WTC11 (cell line): Measurements from ENCODE around the gene MRM3. TPM values are rescaled to one million over a fixed set of nuclear protein-coding genes. Genes with fewer than 3 reads are reported as not detected.
"Not testable (repeated sequence)": the region's sequence is repeated elsewhere in the genome, so short reads cannot be mapped to it uniquely, and the experiment has no call there.

ENCODE experiments used
- ATAC-seq: fragments of 200-7000 bp; cut with Tn5 transposase; 2 replicates; pipeline ENCODE4 v1.10.0; 2021; ENCODE audit warnings: mild to moderate bottlenecking, moderate library complexity
- CTCF ChIA-PET: fragments of 300-600 bp; sonication (Branson Sonifier 250); formaldehyde crosslinking; loops from one replicate; lab custom pipeline; 2021; ENCODE audit warnings: antibody characterized with exemption; lab: Charles Lee
- POLR2A ChIA-PET: fragments of 350-600 bp; sonication (Branson Sonifier 250); formaldehyde crosslinking; loops from one replicate; lab custom pipeline; 2021; ENCODE audit warnings: antibody characterized with exemption; lab: Charles Lee
- DNase-seq: peaks from one replicate; pipeline ENCODE4 v3.0.0; 2021; ENCODE audit warnings: low spot score
- H3K27ac Mint-ChIP-seq: 2 replicates; pipeline ENCODE4 v1.8.0; 2021; ENCODE audit warnings: mixed read lengths
- H3K27me3 Mint-ChIP-seq: 2 replicates; pipeline ENCODE4 v1.8.0; 2021; ENCODE audit warnings: low read depth, mild to moderate bottlenecking, moderate library complexity, mixed read lengths
- H3K36me3 Mint-ChIP-seq: 2 replicates; pipeline ENCODE4 v1.8.0; 2021; ENCODE audit warnings: mixed read lengths
- H3K4me1 Mint-ChIP-seq: 2 replicates; pipeline ENCODE4 v1.8.0; 2022; ENCODE audit warnings: mixed read lengths
- H3K4me3 Mint-ChIP-seq: 2 replicates; pipeline ENCODE4 v1.8.0; 2021; ENCODE audit warnings: mild to moderate bottlenecking, moderate library complexity, mixed read lengths
- H3K9me3 Mint-ChIP-seq: 2 replicates; pipeline ENCODE4 v1.8.0; 2021; ENCODE audit warnings: mixed read lengths
- ARID4B ChIP-seq: sonication (generic); formaldehyde crosslinking; IDR thresholded peaks from 2 replicates; pipeline ENCODE4 v1.8.0; 2023; ENCODE audit warnings: missing genetic modification reagents, mild to moderate bottlenecking, borderline replicate concordance
- CBFB ChIP-seq: sonication (generic); formaldehyde crosslinking; IDR thresholded peaks from 2 replicates; pipeline ENCODE4 v1.8.1; 2022; ENCODE audit warnings: mild to moderate bottlenecking, low read depth, missing genetic modification reagents
- CDX4 ChIP-seq: fragments of 250-450 bp; sonication (Bioruptor Pico); IDR thresholded peaks from 2 replicates; pipeline ENCODE4 v1.9.0; 2021; ENCODE audit warnings: moderate library complexity, mild to moderate bottlenecking, inconsistent platforms, borderline replicate concordance
- EMX1 ChIP-seq: fragments of 250-450 bp; sonication (Bioruptor Pico); IDR thresholded peaks from 2 replicates; pipeline ENCODE4 v1.8.0; 2021; ENCODE audit warnings: mild to moderate bottlenecking
- ETV6 ChIP-seq: sonication (generic); formaldehyde crosslinking; IDR thresholded peaks from 2 replicates; pipeline ENCODE4 v1.8.1; 2022; ENCODE audit warnings: mild to moderate bottlenecking, missing genetic modification reagents
- KAT7 ChIP-seq: sonication (generic); formaldehyde crosslinking; IDR thresholded peaks from 2 replicates; pipeline ENCODE4 v1.8.1; 2023; ENCODE audit warnings: missing genetic modification reagents, mild to moderate bottlenecking, borderline replicate concordance
- MAX ChIP-seq: sonication (generic); formaldehyde crosslinking; IDR thresholded peaks from 2 replicates; pipeline ENCODE4 v1.8.0; 2022; ENCODE audit warnings: mild to moderate bottlenecking, missing genetic modification reagents
- MLX ChIP-seq: sonication (generic); formaldehyde crosslinking; IDR thresholded peaks from 2 replicates; pipeline ENCODE4 v1.8.1; 2023; ENCODE audit warnings: mild to moderate bottlenecking, missing genetic modification reagents, moderate library complexity
- NFE2L1 ChIP-seq: sonication (generic); formaldehyde crosslinking; IDR thresholded peaks from 2 replicates; pipeline ENCODE4 v1.8.1; 2023; ENCODE audit warnings: missing genetic modification reagents
- NFYB ChIP-seq: sonication (generic); formaldehyde crosslinking; conservative IDR thresholded peaks from 2 replicates; pipeline ENCODE4 v1.8.0; 2022; ENCODE audit warnings: low read depth, missing genetic modification reagents
- PRDM15 ChIP-seq: sonication (generic); formaldehyde crosslinking; IDR thresholded peaks from 2 replicates; pipeline ENCODE4 v1.8.0; 2022; ENCODE audit warnings: missing genetic modification reagents
- RELA ChIP-seq: sonication (generic); formaldehyde crosslinking; IDR thresholded peaks from 2 replicates; pipeline ENCODE4 v1.8.1; 2022; ENCODE audit warnings: missing genetic modification reagents, mild to moderate bottlenecking, borderline replicate concordance
- RORB ChIP-seq: fragments of 250-450 bp; sonication (Bioruptor Pico); IDR thresholded peaks from 2 replicates; pipeline ENCODE4 v1.9.0; 2021; ENCODE audit warnings: mild to moderate bottlenecking
- USF2 ChIP-seq: sonication (generic); formaldehyde crosslinking; IDR thresholded peaks from 2 replicates; pipeline ENCODE4 v1.8.1; 2023; ENCODE audit warnings: mild to moderate bottlenecking, missing genetic modification reagents, moderate library complexity
- ZNF232 ChIP-seq: sonication (generic); formaldehyde crosslinking; IDR thresholded peaks from 2 replicates; pipeline ENCODE4 v1.8.0; 2022; ENCODE audit warnings: mild to moderate bottlenecking, missing genetic modification reagents
- ZNF263 ChIP-seq: sonication (generic); formaldehyde crosslinking; IDR thresholded peaks from 2 replicates; pipeline ENCODE4 v1.8.1; 2022; ENCODE audit warnings: low read depth, mild to moderate bottlenecking, moderate library complexity, missing genetic modification reagents
- ZNF317 ChIP-seq: sonication (generic); formaldehyde crosslinking; IDR thresholded peaks from 2 replicates; pipeline ENCODE4 v1.8.1; 2023; ENCODE audit warnings: low read depth, mild to moderate bottlenecking, moderate library complexity, missing genetic modification reagents, borderline replicate concordance
- total RNA-seq: library from RNA; stranded (reverse); gene quantifications from 3 replicates; pipeline ENCODE4 v1.2.3, GENCODE V29; 2021

Gene MRM3
- total RNA-seq, 1 experiment from 2014 or later, result 25.0 TPM

GRCh38 chr17:789931-790873 lies 8.0 kb downstream of the MRM3 start:
- H3K4me3 Mint-ChIP-seq, POLR2A ChIA-PET: not testable (repeated sequence)

GRCh38 chr17:790874-791247 lies 8.7 kb downstream of the MRM3 start:
- Mint-ChIP-seq H3K4me1 (peaks cover 15% of the 10 kb centered on the region), H3K36me3 (peaks cover 42% of the 10 kb centered on the region), H3K27ac (peak overlapping the region; percentile 21; the same call in 1 of the 2 replicates)
- peak; percentile 69 for TF ChIP-seq NFYB
- H3K27me3 Mint-ChIP-seq, H3K9me3 Mint-ChIP-seq, POLR2A ChIA-PET, H3K4me3 Mint-ChIP-seq, DNase-seq: not testable (repeated sequence)
- CTCF ChIA-PET, result interaction anchor here (1.4 to 10.3 kb wide), 2 partner anchors 190 to 206 kb away, joined by 3 to 190 read pairs; partner anchors contain the start of genes NXN and TIMM22
- ATAC-seq, result peak; percentile 8

More at GRCh38 chr17:789931-790873, 8.0 kb downstream of the MRM3 start:
- H3K9me3 Mint-ChIP-seq, DNase-seq: not testable (repeated sequence)
- peaks cover 42% of the 10 kb centered on the region for H3K36me3 Mint-ChIP-seq
- peaks cover 15% of the 10 kb centered on the region for H3K4me1 Mint-ChIP-seq
- peak; percentile 37 for ATAC-seq
- TF ChIP-seq NFYB, result peak; percentile 82
- TF ChIP-seq, all 79 proteins: peak for 1; not testable (repeated sequence) for 78
- H3K27ac Mint-ChIP-seq, result peak overlapping the region; percentile 76; the same call in 1 of the 2 replicates
- H3K27me3 Mint-ChIP-seq, result not testable (repeated sequence)
- CTCF ChIA-PET, result interaction anchor here (1.4 to 10.3 kb wide), 2 partner anchors 190 to 207 kb away, joined by 3 to 190 read pairs; partner anchors contain the start of genes NXN and TIMM22

GRCh38 chr17:791829-792228 lies 9.7 kb downstream of the MRM3 start:
- H3K36me3 Mint-ChIP-seq, result peaks cover 42% of the 10 kb centered on the region
- ATAC-seq, result no peak
- peaks cover 15% of the 10 kb centered on the region for H3K4me1 Mint-ChIP-seq
- no peaks in the 10 kb centered on the region for H3K9me3 Mint-ChIP-seq
- CTCF ChIA-PET, result interaction anchor here (0.6 to 10.3 kb wide), 5 partner anchors 9 to 265 kb away, joined by 3 to 190 read pairs (median 3); partner anchors contain the start of genes GLOD4, MRM3, NXN and TIMM22
- 0 out of 2 replicates have a peak overlapping the region, but pooled peaks have one; percentile 26 for H3K27ac Mint-ChIP-seq
- POLR2A ChIA-PET, result no interaction called here
- no peak overlapping the region for H3K4me3 Mint-ChIP-seq
- TF ChIP-seq PRDM15 (CRISPR knock-in tag) (no peak), ZNF263 (CRISPR knock-in tag) (no peak), ZNF317 (no peak), ARID4B (CRISPR knock-in tag) (no peak), ZNF232 (CRISPR knock-in tag) (no peak), RORB (CRISPR knock-in tag) (no peak), CDX4 (CRISPR knock-in tag) (no peak), CBFB (CRISPR knock-in tag) (no peak), ETV6 (CRISPR knock-in tag) (no peak), NFYB (no peak), EMX1 (CRISPR knock-in tag) (no peak), USF2 (no peak), MAX (CRISPR knock-in tag) (no peak), RELA (CRISPR knock-in tag) (no peak), MLX (CRISPR knock-in tag) (no peak), KAT7 (CRISPR knock-in tag) (no peak), NFE2L1 (CRISPR knock-in tag) (no peak)
- H3K27me3 Mint-ChIP-seq, result no peaks in the 10 kb centered on the region
- no peak for DNase-seq
